GM21381 (cell line): ENCODE measurements around the gene ADCY7.
"Not testable (repeated sequence)": the region's sequence is repeated elsewhere in the genome, so short reads cannot be mapped to it uniquely, and the experiment has no call there.

Experiments
- ATAC-seq: cut with Tn5 transposase; IDR thresholded peaks from one replicate; pipeline ENCODE4 v1.9.1; 2021; ENCODE audit warnings: mild to moderate bottlenecking, moderate library complexity; ENCODE audit not compliant: unreplicated experiment

Gene ADCY7

GRCh38 chr16:50332599-50332998 is 66.2 kb downstream of the ADCY7 start:
- no peak for ATAC-seq

DNA sequence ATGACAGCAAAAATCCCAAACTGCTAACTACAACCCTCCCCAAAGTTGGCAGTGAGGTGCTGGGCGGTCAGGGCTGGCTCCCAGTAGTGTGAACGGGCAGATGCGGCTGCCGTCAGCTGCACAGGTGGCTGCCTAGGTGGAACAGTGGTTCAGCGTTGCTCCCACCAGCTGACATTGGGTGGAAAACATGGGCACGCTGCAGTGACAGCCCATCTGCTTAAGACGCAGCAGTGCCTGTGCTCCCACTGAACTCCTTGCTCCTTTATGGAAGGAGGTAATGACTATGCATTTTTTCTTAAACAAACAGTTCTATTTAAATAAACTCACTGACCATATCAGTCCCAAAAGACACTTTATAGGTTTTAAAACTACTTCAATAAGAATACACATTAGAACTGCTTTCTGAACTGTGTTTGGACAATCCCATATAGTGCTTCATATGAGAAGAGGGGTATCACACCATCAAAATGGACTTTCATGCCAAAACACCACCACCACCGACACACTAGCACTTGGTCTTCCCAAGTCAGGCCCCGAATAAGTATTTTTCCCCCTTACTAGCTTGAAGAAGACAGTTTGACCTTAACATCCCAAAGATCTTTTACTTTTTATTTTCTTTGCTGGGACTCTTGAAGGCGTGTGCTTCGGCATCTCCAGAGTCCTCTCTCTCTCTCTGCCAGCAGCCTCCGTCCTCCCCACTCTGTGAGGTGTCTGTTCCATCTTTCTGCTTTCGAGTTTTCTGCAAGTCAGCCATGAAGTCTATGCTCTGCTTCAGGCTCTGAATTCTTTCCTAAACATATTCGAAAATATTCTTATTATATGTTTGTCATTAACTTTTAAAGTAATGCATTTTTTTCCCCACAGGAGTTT is 68.0 kb downstream of the ADCY7 start:
- no peak for ATAC-seq

DNA sequence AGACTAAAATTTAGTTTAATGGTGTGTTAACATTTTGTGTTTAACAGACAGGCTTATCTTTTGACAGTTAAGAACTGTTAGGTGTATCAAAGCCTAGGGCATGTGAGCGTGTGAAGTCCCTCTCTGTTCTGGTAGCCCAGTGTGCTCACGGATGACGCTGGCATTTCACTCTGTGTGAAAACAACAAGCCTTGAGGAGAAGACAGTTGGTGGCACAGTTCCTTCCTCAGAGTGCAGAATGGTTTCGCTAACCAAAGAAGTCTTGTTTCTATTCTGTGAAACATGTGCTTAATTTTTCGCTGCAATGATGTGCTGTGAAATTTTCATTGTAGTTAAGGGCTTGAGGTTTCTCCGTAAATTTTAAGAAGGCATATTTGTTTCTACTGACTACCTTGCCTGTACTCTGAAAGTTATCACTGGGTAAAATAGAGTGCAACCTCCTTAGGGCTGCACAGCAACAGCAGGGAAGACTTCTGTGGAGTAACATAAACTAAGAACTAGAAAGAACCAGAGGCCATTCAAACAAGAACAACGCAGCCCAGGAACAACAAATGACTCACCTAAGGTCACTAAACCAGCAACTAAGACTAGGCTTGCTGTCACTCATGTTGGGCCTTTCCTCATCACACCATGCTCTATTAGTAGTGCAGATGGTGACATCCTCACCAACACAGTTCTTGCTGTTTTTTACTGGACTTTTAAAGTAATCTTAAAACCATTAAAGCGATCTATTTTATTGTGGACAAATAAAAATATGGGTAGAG is 69.0 kb downstream of the ADCY7 start:
- ATAC-seq = peak; percentile 68

- no peak for ATAC-seq
Observed at GRCh38 chr16:50336884-50337283, 70.5 kb downstream of the ADCY7 start.

- ATAC-seq = no peak
Observed at GRCh38 chr16:50338371-50339231, 72.2 kb downstream of the ADCY7 start.

DNA sequence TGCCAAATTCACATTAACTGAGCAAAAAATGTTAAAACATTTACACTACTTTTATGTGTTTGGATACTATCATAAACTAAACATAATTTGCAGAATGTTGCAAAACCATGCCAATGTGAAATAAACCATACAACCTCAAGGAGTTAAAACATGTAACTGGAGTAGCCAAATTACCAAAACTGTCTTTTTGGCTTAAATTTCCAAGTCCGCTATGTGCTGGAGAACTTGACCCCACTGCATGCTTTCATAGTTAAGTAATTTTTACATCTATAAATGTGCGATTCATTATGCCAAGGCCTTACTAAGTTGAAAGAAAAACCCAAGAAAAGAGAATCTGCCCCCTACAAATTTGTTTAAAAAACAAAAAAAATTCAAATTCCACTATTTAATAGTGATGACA is 74.2 kb downstream of the ADCY7 start:
- ATAC-seq = no peak

- not testable (repeated sequence) for ATAC-seq
Observed at GRCh38 chr16:50343566-50343965, 77.2 kb downstream of the ADCY7 start.

DNA sequence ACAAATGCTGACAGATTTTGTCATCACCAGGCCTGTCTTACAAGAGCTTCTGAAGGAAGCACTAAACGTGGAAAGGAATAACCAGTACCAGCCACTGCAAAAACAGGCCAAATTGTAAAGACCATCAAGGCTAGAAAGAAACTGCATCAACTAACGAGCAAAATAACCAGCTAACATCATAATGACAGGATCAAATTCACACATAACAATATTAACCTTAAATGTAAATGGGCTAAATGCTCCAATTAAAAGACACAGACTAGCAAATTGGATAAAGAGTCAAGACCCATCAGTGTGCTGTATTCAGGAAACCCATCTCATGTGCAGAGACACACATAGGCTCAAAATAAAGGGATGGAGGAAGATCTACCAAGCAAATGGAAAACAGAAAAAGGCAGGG is 78.9 kb downstream of the ADCY7 start:
- ATAC-seq = not testable (repeated sequence)

GRCh38 chr16:50351116-50351515 is 84.8 kb downstream of the ADCY7 start:
- no peak for ATAC-seq

GRCh38 chr16:50351952-50352351 is 85.6 kb downstream of the ADCY7 start:
- no peak for ATAC-seq

DNA sequence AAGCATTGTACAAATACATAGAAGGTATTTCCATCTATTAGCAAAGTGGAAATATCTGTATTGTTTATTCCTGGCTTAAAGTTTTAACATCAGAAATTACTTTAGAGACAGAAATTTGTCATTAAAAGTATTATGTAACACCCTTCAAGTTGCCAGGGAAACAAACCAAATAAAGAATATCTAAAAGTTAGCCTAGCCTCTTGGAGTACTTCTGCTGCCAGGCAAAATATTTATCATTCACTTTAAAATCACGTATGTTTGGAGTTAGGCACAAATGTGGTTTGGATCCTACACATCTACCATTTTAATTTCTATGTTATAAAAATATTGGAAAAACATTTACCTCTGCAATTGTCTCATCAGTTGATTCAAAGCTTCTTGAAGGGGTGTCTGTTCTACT is 87.7 kb downstream of the ADCY7 start:
- no peak for ATAC-seq

- ATAC-seq = no peak
Observed at GRCh38 chr16:50354629-50355456, 88.5 kb downstream of the ADCY7 start.

GRCh38 chr16:50359626-50360025 is 93.3 kb downstream of the ADCY7 start:
- no peak for ATAC-seq

GRCh38 chr16:50360033-50360778 is 93.9 kb downstream of the ADCY7 start:
- ATAC-seq = no peak

GRCh38 chr16:50360779-50361178 is 94.4 kb downstream of the ADCY7 start:
- no peak for ATAC-seq

DNA sequence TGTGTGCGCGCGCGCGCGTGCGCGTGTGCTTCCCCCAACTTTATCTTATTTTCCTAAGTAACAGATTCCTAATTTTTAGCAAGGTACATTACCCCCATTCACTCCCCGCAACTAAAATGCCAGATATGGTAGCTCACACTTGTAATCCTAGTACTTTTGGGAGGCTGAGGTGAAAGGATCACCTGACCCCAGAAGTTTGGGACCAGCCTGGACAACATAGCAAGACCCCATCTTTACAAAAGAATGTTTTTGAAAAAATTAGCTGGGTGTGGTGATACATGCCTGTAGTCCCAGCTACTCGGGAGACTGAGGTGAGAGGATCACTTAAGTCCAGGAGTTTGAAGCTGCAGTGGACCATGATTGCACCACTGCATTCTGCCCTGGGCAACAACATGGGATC is 97.3 kb downstream of the ADCY7 start:
- no peak for ATAC-seq

- ATAC-seq = no peak
Observed at GRCh38 chr16:50365791-50366575, 99.6 kb downstream of the ADCY7 start.
